HG02588 (cell line): ENCODE results near the gene NCF2.

ENCODE experiments used
- ATAC-seq: cut with Tn5 transposase; IDR thresholded peaks from one replicate; pipeline ENCODE4 v1.9.1; 2021; ENCODE audit warnings: mild to moderate bottlenecking, moderate library complexity; ENCODE audit not compliant: unreplicated experiment

The NCF2 gene

DNA sequence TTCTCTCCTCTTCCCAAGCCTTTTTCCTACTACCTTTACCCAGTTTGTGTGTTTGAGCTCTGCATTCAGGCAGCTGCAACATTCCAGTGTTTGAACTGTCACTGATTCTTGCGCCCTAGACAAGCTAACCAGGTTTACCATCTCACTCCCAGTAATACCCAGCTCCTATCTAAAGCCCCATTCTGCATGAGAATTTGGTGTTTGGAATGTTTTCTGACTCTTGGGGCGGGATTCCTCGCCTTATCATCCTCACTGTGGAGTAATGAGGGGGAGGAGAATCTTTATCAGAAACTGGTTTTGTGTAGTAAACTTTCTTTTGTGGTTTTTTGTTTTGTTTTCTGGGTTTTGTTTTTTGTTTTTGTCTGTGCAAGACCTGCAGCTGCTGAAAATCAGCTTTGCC lies 36.5 kb downstream of the NCF2 start:
- ATAC-seq: no peak

DNA sequence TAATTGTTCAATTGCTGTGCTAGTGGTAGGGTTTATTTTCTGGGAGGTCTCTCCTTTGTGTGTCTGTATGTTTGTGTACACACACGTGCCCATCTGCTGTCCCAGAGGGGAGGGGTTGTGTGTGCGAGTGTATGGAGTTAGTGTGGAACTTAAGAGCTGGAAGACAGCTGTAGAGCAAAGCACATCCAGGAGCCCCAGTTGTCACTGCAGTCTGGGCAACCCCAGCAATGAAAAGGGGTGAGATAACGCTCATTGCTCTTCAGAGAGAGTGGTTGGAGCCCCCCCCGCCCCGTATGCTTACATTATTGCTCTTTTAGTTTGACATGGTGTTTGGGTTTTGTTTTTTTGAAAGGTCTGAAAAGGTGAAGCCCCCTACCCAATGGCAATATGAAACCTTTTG lies 36.9 kb downstream of the NCF2 start:
- ATAC-seq: no peak

DNA sequence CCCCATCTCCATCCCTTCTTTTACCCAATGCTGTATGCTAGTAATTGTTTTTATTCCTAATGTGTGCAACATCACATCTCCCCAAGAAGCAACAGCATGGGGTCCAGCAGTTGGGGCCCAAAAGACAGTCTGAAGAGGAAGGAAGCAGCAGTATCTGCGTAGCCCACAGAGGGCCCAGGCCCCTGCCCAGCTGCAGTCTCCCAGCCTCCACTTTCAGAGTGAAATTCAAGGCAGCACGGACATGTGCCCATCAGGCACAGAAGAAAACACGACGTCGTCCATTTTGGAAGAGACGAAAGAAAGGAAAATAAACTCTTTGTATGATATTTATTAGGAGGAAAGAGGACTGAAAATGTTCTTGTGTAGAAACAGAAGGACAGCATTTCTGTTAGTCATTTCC lies 37.4 kb downstream of the NCF2 start:
- ATAC-seq: no peak

DNA sequence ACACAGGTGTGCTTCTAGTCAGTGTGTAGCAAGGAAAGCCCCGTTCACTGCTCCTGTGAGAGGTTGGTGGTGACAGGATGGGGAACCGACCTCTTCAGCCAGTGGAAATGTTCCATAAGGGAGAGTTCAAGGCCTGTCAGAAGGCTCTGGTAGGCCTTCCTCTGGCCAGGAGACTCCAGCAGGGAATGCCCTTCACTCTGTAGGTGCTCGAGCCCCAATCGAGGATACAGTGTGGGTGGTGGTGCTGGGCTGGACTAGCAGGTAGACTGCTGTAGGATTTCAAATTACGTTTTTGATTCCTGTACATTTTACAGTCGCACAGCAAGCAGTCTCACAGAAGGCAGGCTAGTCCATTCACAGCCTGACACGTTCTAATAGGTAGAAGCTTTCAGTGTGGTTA lies 37.8 kb downstream of the NCF2 start:
- ATAC-seq: no peak

DNA sequence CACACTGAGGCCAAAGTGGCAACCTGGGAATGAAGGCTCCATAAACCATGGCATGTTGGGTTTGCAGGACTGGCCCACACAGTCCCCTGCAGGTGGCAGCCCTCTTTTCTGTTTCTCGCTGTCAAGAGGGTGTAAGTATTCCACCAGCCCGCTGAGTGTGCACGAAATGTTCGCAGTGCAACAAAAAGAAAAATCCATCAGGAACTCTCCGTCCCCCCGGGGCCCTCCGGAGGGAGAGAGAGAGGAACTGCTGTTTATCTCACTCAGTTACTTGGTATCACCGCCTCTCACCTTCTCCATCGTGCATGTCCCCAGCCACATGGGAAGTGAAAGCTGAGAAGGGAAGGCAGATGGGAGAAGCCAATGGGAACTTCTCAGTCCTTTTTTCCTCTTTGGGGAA lies 38.3 kb downstream of the NCF2 start:
- ATAC-seq: no peak

DNA sequence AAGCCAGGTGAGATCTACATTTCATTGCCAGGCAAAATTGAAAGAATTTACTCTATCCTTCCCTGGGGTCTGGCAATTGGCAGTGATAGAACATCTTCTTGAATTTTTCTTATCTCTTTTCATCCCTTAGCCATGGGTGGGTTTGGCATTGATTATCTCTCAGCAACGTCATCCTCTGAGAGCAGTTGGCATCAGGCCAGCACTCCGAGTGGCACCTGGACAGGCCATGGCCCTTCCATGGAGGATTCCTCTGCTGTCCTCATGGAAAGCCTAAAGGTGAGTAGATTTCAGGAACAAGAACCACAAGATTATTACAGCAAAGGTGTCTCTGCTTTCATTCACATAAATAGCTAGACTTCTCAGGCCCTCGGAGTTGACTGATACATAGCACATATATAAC lies 39.3 kb downstream of the NCF2 start:
- no peak for ATAC-seq

DNA sequence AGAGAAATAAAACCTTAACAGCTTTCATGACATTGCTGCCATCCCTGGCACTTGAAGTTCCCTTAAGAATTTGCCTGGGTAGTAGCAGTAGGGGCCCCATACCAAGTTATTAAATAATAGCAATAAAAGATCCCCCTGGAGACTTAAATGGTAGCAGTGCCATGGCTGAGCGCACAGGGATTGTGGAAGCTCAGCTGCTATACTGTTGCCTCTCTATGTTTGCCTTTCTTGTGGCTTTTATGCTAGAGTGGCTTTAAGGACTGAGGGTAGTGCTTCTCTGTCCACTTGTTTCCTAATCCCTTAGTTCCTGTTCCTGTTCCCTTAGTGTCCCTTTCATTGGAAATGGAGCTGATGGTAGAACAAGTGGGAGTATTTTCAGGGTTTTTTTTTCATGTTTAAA lies 42.1 kb downstream of the NCF2 start:
- no peak for ATAC-seq

DNA sequence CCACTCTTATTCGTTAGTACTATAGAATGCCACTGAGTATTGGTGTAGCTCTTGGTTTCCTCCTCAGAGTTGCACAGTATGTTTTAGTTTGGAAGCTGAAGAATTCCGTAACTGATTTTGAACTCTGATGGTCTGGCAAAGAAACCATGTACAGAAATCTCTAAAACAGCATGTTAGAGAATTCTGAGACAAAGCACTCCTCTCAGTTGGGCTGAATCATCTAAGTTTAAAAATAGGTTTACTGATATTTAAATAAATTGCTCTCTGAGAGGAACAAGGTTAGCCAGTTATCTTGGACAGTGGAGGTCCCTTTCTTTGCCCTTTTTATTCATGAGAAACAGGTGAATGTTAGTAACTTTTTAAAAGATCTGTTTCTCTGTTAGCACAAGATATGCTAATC lies 43.8 kb downstream of the NCF2 start:
- ATAC-seq: no peak

DNA sequence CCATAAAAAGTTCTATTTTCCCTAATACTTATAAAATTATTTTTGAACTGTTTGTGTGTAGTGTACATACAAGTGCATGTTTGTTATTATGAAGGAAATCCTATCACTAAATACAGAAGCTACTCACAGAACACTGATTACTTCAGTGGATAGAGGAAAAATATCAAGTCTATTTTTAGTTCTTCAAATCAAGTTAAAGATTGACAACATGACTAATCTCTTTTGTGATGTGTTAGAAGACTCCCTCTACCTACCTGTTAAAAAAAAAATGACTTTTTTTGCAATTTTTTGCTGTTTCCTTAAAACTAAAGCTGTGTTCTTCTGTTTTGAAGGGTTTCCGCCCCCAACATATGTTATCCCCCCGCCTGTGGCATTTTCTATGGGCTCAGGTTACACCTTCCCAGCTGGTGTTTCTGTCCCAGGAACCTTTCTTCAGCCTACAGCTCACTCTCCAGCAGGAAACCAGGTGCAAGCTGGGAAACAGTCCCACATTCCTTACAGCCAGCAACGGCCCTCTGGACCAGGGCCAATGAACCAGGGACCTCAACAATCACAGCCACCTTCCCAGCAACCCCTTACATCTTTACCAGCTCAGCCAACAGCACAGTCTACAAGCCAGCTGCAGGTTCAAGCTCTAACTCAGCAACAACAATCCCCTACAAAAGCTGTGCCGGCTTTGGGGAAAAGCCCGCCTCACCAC lies 45.5 kb downstream of the NCF2 start:
- no peak for ATAC-seq

DNA sequence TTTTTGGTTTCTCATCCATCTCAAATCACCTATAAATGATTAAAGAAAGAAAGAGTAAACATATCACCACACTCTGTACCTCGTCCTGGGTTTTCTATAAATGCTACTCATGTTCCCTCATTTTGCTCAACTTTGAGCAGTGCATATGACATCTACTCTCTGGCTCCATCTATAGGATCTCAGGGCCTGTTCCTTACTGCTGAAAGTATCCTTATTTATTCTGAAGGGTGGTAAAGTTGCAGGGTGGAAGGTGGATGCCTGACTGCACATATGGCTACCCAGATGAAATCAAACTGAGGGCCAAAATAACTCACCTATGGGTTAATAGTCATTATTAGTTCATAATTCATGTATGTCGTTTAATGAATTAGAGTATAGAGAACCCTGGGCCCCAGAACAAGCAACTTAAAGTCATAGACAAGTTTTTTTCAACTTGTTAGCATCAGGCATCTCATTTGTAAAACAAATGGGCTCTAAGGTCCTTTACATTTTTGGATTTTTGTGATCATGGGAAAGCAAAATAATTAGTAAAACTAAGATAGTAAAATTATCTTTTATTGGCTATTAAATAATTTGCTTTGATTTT lies 46.5 kb downstream of the NCF2 start:
- ATAC-seq: no peak

DNA sequence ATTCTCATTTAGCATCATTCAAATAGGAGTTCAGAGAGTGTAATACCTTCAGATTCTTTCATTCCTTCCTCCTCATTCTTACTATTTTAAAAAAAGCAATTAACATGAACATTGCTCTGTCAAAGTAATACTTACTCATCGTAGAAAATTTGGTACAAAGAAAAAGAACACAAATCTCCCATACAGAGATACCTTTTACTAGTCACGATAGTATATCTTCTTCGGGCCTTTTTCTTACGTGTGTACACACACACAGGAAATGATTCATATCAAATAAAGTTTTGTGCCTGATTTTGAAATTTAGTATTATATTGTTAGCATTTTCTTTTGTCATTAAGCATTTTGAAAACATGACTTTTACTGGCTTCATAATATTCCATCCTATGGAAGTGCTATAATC lies 52.9 kb downstream of the NCF2 start:
- ATAC-seq: no peak

DNA sequence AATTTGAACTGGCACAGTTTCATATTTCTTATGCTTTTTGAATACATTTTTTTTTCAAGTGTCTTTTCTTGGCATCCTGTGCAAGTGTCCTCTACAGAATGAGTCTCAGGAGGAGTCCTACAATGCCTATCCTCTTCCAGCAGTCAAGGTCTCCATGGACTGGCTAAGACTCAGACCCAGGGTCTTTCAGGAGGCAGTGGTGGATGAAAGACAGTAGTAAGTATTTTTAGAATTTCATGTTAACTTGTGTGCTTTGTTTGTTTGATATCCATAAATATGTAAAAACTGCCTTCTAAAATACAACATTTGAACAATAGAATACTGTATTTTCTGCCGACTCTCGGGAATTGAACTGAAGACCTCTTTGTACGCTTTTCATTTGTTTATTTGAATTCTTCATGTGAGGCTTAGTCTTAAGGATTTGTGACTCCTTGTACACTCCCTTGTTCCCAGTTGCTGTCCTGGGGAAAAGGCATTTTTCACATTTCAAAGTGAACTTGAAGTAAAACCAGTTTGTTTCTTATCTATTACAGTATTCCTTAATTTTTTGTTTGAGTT lies 56.6 kb downstream of the NCF2 start:
- no peak for ATAC-seq

DNA sequence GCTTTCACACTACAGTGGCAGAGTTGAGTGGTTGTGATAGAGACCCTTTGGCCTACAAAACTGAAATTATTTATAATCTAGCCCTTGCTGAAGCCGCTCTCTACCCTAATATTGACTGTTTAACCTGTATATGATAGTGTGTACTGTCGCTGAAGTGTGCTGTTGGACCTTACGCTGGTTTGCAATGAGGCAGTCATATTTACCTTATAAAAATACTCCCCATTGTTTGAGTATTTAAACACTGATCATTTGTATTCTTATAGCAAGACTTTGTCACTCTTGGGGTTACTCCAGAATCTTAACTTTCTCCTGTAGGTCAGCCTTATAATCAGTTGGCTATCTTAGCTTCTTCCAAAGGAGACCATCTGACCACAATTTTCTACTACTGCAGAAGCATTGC lies 61.7 kb downstream of the NCF2 start:
- no peak for ATAC-seq

DNA sequence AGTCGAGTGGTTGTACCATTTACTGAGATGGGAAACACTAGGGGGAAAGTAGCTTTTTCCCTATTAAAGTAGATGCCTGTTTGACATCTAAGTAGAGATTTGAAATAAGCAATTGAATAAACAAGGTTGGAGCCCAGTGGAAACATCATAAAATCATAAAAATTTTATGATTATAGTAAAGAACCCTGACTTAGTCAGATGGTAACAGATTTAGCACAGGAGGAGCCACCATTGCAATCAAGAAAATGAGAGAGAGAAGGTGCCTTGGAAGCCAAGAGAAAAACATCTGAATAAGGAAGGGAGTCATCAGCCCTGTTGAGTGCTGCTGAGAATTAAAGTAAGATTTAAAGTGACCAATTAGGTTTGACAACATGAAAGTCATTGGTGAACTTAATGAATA lies 68.2 kb downstream of the NCF2 start:
- no peak for ATAC-seq

DNA sequence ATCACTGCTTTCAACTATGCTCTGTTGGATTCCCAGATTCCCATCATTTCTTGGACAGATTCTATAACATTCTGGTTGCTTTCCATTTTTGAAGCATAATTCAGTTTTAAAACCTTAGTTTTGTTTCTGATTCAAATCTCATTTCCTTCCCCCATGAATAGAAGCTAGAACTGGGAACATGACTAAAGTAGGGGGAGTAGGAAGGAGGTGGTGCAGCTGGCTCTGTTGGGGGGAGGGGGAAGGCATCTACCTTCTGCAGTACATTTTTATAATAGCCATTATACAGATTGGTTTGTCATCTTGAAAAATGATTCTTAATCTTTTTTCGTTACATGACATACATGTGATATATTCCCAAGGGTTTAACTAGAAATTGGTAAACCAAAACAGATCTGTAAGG lies 69.9 kb downstream of the NCF2 start:
- ATAC-seq: no peak

DNA sequence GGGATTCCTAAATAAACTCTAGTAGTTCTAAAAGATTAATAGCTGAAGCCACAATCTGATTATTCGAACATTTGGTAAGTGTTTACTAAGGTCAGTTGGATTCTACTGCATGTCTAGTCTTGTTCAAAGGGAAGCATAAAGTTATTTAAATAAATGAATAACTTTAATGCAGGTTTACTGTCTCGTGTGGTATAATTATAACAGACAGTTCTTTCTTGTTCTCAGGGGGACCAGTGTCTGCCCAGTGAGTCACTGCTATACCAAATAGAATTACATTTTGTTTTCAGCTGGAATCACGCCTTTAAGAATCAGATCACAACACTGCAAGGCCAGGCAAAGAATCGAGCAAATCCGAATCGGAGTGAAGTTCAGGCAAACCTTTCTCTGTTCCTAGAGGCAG lies 72.9 kb downstream of the NCF2 start:
- ATAC-seq: no peak

DNA sequence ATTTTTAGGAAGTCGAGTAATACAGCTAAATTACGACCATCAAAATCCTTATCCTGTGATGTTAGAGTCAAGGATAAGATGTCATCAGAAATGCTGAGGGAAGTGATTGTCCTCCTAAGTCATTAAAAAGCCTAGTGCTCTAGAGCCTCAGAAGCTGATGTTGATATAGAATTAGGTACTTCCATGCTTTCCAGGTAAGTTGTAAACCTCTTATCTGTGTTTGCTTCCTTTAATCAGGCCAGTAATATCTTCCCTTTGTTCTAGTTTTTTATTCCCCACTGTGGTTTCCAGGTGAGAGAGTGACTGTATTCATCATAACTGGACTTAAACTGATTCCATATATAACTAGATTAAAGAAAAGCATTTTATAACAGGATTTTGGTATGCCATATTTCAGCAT lies 73.5 kb downstream of the NCF2 start:
- ATAC-seq: no peak

DNA sequence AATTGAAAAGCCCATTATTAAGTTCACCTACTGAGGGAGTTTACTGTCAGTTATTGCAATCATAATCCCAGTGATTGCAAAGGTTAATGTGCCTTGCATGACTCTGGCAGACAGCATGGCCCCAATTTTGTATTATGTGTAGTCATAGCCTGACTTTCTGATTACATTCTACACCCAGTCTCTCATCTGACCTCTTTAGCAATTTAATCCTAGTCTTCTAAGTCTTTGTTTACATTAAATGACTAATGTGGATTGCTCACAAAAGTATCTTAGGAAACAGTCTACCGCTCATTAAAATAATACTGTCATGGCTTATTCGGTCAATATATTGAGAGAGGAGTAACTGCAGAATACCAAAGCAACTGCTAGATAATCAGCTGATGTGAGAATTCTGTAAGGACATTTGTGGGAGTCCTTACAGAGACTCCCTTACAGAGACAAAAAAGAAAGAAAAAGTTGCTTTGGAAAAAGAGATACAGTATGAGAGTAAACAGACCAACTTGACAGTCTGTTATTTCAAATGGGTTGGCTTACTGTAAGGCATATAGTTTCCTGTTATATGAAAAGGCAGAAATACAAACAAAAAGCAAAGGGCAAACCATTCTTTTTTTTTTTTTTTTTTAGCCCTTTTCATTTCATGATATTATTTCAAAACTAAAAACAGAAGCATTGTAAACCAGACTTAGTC lies 75.1 kb downstream of the NCF2 start:
- ATAC-seq: no peak

DNA sequence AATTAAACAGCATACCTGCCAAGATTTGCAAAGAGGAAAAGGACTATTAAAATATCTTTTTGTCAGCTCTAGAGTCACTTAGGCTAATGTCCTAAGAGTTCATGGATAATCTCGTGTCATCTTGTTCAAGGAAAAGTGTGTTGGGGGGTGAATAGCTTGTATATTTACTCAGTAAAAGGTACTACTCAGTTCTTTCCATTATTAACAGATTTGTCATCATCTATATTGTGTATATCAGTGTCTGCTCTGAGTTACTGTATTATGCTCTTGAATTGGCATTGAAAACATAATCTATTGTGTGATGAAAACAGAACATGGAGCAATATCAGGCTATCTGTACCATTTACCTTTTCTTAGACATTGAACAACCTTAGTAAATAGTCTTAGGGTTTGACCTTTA lies 76.0 kb downstream of the NCF2 start:
- no peak for ATAC-seq

DNA sequence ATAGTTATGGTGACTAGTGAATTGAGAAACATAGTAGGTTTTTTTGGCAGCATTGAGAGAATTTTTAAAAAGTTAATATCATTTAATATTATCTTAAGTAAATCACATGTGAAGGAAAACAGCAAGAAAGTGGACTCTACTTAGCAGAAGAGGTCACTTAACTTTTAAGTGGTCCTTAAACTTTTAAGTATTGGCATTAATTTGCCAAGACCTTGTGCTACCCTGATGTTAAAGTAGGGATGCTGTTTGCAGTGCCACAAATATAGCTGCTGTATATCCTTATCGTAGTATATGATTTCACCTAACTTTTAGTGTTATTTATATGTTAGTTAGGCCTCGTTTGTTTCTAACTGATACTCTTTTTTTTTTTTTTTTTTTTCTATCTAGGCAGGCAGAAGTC lies 77.8 kb downstream of the NCF2 start:
- no peak for ATAC-seq

DNA sequence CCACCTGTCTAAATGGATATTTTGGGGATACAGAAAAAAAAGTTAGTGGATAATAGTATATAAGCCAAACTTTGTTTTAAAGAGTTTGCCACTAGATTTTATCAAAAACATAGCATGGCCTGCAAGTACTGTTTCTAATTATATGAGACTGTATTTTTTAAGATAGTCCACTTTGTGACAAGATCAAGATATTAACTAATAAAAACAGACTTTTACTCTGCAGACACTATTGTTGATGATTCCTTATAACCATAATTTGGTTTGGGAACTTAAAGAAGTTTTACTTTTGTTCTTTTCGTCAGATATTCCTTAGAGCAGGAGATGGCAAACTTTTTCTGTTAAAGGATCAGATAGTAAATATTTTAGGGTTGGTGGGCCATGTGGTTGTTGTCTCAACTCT lies 81.6 kb downstream of the NCF2 start:
- no peak for ATAC-seq

DNA sequence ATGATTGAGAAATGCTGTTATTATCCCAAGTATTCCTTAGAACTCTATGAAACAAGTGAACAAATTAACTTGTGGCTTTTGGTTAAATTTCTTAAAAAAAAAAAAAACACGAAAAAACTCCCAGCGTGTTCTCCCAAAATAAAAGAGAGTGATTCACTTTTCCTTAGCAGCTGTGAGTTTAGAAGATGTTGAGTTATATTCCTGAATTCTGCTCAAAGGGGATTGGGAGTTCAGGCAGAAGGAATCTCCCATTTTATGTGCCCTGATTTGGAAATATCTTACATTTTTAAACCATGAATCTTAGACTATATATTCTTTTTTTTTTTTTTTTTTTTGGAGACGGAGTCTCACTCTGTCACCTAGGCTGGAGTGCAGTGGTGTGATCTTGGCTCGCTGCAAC lies 83.7 kb downstream of the NCF2 start:
- ATAC-seq: no peak
